ENCODE measurements around the gene GZMA. TPM values are rescaled to one million over a fixed set of nuclear protein-coding genes. Genes with fewer than 3 reads are reported as not detected.

The GZMA gene
- not detected for polyA plus RNA-seq (2012; ENCODE audit: insufficient read depth, insufficient read length, low read depth)

GRCh38 chr5:55102348-55102747 is at the start of gene GZMA:
GZMA (plus strand) TSS chr5:55102646; CDS start chr5:55102683, 37 bp downstream.
- H3K27me3 ChIP-seq = no peaks in the 10 kb centered on the region; the same call in 1 of the 2 replicates
- TF ChIP-seq, protein P1, sequence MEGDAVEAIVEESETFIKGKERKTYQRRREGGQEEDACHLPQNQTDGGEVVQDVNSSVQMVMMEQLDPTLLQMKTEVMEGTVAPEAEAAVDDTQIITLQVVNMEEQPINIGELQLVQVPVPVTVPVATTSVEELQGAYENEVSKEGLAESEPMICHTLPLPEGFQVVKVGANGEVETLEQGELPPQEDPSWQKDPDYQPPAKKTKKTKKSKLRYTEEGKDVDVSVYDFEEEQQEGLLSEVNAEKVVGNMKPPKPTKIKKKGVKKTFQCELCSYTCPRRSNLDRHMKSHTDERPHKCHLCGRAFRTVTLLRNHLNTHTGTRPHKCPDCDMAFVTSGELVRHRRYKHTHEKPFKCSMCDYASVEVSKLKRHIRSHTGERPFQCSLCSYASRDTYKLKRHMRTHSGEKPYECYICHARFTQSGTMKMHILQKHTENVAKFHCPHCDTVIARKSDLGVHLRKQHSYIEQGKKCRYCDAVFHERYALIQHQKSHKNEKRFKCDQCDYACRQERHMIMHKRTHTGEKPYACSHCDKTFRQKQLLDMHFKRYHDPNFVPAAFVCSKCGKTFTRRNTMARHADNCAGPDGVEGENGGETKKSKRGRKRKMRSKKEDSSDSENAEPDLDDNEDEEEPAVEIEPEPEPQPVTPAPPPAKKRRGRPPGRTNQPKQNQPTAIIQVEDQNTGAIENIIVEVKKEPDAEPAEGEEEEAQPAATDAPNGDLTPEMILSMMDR (IDR thresholded peaks at IDR 0.05; ENCODE audit: low read depth, low read length) = no peak
- no peak within 1 kb of the TSS for H3K4me3 ChIP-seq (ENCODE audit: low read depth, low read length)
- DNase-seq = no peak
- no peaks in the 10 kb centered on the region for H3K4me1 ChIP-seq
- no peaks in the 10 kb centered on the region for H3K9me3 ChIP-seq
- H3K36me3 ChIP-seq = no peaks in the 10 kb centered on the region

DNA sequence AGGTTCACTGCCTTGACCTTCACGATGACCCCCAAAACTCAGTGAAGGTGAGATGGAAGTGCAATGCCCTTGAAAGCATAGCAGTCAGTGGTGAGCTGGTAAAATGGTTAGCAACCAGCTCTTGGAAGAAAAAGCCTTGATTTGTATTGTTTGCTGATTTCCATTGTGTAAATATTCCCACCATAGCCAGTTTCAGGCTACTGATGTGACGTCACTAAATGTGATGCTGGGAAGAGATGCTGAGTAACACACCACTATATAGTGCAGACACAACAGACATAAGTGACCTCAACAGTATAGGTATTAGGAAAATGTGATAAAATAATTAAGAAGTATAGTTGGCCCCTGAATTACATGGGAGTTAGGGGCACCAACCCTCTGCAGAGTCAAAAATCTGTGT is 47.3 kb upstream of the GZMA start:
- H3K4me1 ChIP-seq = no peaks in the 10 kb centered on the region
- H3K9me3 ChIP-seq = no peaks in the 10 kb centered on the region
- DNase-seq = no peak
- H3K36me3 ChIP-seq = no peaks in the 10 kb centered on the region
- H3K4me3 ChIP-seq (ENCODE audit: low read depth, low read length) = no peak overlapping the region
- no peaks in the 10 kb centered on the region for H3K27me3 ChIP-seq
- TF ChIP-seq, protein P1 (IDR thresholded peaks at IDR 0.05; ENCODE audit: low read depth, low read length) = no peak

DNA sequence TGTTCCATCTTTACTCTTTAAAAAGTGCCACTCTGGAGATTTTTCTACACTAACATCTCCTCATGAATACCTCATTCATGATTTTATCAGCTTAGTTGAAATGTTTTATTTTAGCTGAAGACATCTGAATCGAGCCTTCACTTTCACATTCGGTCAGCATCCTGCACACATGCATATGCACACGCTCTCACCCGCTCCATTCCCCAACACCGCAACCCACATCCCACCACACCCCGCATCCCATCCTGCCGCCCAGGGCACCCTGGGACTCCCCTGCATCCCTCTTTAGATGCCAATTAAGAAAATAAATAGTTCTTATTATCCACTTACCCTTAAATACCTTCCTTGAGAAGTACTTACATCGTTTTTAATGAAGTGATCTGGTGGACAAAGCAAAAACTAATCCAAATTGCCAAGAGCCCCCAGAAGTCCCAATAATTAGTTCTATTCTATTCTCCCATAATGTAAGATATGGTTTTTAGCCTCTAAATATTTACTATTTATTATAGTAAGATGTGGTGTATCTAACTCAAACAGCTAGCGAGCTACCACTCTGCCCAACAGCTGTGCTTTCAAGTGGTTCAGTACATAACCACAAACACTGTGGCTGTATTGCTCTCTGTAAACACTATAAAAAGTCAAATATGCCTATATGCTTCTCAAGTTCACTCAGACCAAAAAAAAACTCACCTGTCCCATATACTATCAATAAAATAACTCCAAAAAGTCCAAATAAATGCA is 40.2 kb upstream of the GZMA start:
- Histone ChIP-seq H3K27me3 (no peaks in the 10 kb centered on the region), H3K36me3 (no peaks in the 10 kb centered on the region), H3K4me3 (ENCODE audit: low read depth, low read length) (no peak overlapping the region), H3K4me1 (no peaks in the 10 kb centered on the region), H3K9me3 (no peaks in the 10 kb centered on the region)
- TF ChIP-seq, protein P1 (IDR thresholded peaks at IDR 0.05; ENCODE audit: low read depth, low read length) = no peak
- DNase-seq = no peak

DNA sequence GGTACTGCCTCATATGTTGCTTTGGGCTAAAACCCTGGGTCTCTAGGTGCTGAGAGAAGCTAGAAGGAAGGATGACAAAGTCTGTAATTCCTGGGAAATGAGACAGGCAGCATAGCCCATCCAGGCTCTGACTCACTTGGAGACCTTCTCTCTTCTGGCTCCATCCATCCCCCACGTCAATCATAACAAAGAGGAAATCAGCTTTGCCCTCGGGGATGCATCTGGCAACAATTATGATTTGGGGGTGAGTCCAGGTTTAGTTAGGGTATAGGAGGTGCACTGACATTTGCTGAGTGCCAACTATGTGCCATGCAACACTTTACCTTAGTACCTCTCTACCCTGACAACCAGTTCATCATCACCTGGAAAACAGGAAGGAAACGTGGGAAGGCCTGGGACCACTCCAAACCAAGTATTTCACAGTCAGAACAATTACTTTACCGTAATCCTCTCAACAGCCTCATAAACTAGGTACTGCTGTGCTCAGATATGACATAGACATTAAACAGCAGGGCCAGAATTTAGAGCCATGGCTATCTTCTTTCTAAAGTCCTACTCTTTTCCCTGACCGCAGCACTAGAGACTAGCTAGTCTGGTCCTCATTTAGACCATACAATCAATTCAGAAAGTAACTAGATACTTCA is 39.1 kb upstream of the GZMA start:
- no peak for DNase-seq
- no peaks in the 10 kb centered on the region for H3K36me3 ChIP-seq
- H3K4me1 ChIP-seq = no peaks in the 10 kb centered on the region
- H3K9me3 ChIP-seq = no peaks in the 10 kb centered on the region
- TF ChIP-seq, protein P1 (IDR thresholded peaks at IDR 0.05; ENCODE audit: low read depth, low read length) = no peak
- no peak overlapping the region for H3K4me3 ChIP-seq (ENCODE audit: low read depth, low read length)
- H3K27me3 ChIP-seq = no peaks in the 10 kb centered on the region

- no peaks in the 10 kb centered on the region for H3K36me3 ChIP-seq
- H3K9me3 ChIP-seq = no peaks in the 10 kb centered on the region
- H3K27me3 ChIP-seq = no peaks in the 10 kb centered on the region
- H3K4me1 ChIP-seq = no peaks in the 10 kb centered on the region
- no peak overlapping the region for H3K4me3 ChIP-seq (ENCODE audit: low read depth, low read length)
- no peak for DNase-seq
- TF ChIP-seq, protein P1 (IDR thresholded peaks at IDR 0.05; ENCODE audit: low read depth, low read length) = no peak
These were observed 38.5 kb upstream of the GZMA start for GRCh38 chr5:55063899-55064298.

GRCh38 chr5:55064523-55064922 is 37.9 kb upstream of the GZMA start:
- no peak for DNase-seq
- TF ChIP-seq, protein P1 (IDR thresholded peaks at IDR 0.05; ENCODE audit: low read depth, low read length) = no peak
- H3K27me3 ChIP-seq = no peaks in the 10 kb centered on the region
- no peaks in the 10 kb centered on the region for H3K9me3 ChIP-seq
- H3K4me1 ChIP-seq = no peaks in the 10 kb centered on the region
- no peaks in the 10 kb centered on the region for H3K36me3 ChIP-seq
- no peak overlapping the region for H3K4me3 ChIP-seq (ENCODE audit: low read depth, low read length)

All from BE2C (cell line).